ENCODE results near the gene KLHDC3.

The KLHDC3 gene

GRCh38 chr6:43058531-43058930 lies 44.5 kb downstream of the KLHDC3 start:
- DNase-seq (ENCODE audit: low spot score) = no peak

- DNase-seq (ENCODE audit: low spot score) = peak; percentile 98
These were observed 45.4 kb downstream of the KLHDC3 start, which contains the start of the genes KLC4 and MRPL2 for GRCh38 chr6:43059168-43060033. TSS of gene KLC4 (plus strand) at chr6:43059631. CDS start at chr6:43061336, 1,705 bp downstream. TSS of gene MRPL2 (minus strand) at chr6:43059434. CDS start at chr6:43059381, 53 bp downstream.

GRCh38 chr6:43060034-43060754 lies 46.1 kb downstream of the KLHDC3 start:
- DNase-seq (ENCODE audit: low spot score) = no peak

GRCh38 chr6:43060755-43061633 lies 46.9 kb downstream of the KLHDC3 start:
- no peak for DNase-seq (ENCODE audit: low spot score)

GRCh38 chr6:43061861-43062260 lies 47.8 kb downstream of the KLHDC3 start:
- DNase-seq (ENCODE audit: low spot score) = peak; percentile 36

GRCh38 chr6:43062818-43063217 lies 48.8 kb downstream of the KLHDC3 start:
- DNase-seq (ENCODE audit: low spot score) = no peak

GRCh38 chr6:43070028-43070632 lies 56.1 kb downstream of the KLHDC3 start:
- DNase-seq (ENCODE audit: low spot score) = peak; percentile 80

Data from AG08396 (cell line).